SK-N-SH treated with all-trans-retinoic acid at 6 μM for 48 hours (cell line): ENCODE results near the gene SNX18.

Source experiments
- ATAC-seq: fragments of 200-7000 bp; cut with Tn5 transposase; 3 replicates; pipeline ENCODE4 v1.9.1; 2020; ENCODE audit warnings: mild to moderate bottlenecking, moderate library complexity
- ARNTL ChIP-seq: fragments of 450-650 bp; formaldehyde crosslinking; IDR thresholded peaks from 2 replicates; pipeline ENCODE4 v1.5.0; 2020; ENCODE audit warnings: low read depth, mild to moderate bottlenecking, moderate library complexity, borderline replicate concordance
- CSDC2 ChIP-seq: fragments of 250-450 bp; sonication (Bioruptor Pico); IDR thresholded peaks from 2 replicates; pipeline ENCODE4 v1.5.0; 2020; ENCODE audit warnings: mild to moderate bottlenecking, moderate library complexity
- ESRRG ChIP-seq: fragments of 250-450 bp; sonication (Bioruptor Pico); IDR thresholded peaks from 2 replicates; pipeline ENCODE4 v1.6.1; 2021; ENCODE audit warnings: mild to moderate bottlenecking
- GLIS3 ChIP-seq: fragments of 250-450 bp; sonication (Bioruptor Pico); IDR thresholded peaks from 2 replicates; pipeline ENCODE4 v1.5.0; 2020; ENCODE audit warnings: mild to moderate bottlenecking, moderate library complexity
- ISL1 ChIP-seq: fragments of 250-450 bp; sonication (Bioruptor Pico); IDR thresholded peaks from 2 replicates; pipeline ENCODE4 v2.1.2; 2022; ENCODE audit warnings: mild to moderate bottlenecking, moderate library complexity
- OSR1 ChIP-seq: fragments of 250-450 bp; sonication (Bioruptor Pico); IDR thresholded peaks from 2 replicates; pipeline ENCODE4 v1.8.0; 2022; ENCODE audit warnings: moderate library complexity, mild to moderate bottlenecking, inconsistent platforms
- PPARA ChIP-seq: fragments of 250-450 bp; sonication (Bioruptor Pico); IDR thresholded peaks from 2 replicates; pipeline ENCODE4 v1.5.0; 2020; ENCODE audit warnings: mild to moderate bottlenecking, borderline replicate concordance
- SNAI2 ChIP-seq: fragments of 250-450 bp; sonication (Bioruptor Pico); IDR thresholded peaks from 2 replicates; pipeline ENCODE4 v1.5.0; 2020; ENCODE audit warnings: mild to moderate bottlenecking, moderate library complexity
- TCF4 ChIP-seq: fragments of 250-450 bp; sonication (Bioruptor Pico); IDR thresholded peaks from 2 replicates; pipeline ENCODE4 v1.8.0; 2021; ENCODE audit warnings: mild to moderate bottlenecking, moderate library complexity, borderline replicate concordance
- TOX ChIP-seq: fragments of 250-450 bp; sonication (Bioruptor Pico); IDR thresholded peaks from 2 replicates; pipeline ENCODE4 v1.8.0; 2021; ENCODE audit warnings: mild to moderate bottlenecking, moderate library complexity, borderline replicate concordance
- ZC3H10 ChIP-seq: fragments of 250-450 bp; sonication (Bioruptor Pico); IDR thresholded peaks from 2 replicates; pipeline ENCODE4 v1.5.1; 2021; ENCODE audit warnings: mild to moderate bottlenecking, moderate library complexity
- ZFP3 ChIP-seq: fragments of 250-450 bp; sonication (Bioruptor Pico); IDR thresholded peaks from 2 replicates; pipeline ENCODE4 v1.5.0; 2020; ENCODE audit warnings: mild to moderate bottlenecking, moderate library complexity
- ZFP30 ChIP-seq: fragments of 450-650 bp; formaldehyde crosslinking; IDR thresholded peaks from 2 replicates; pipeline ENCODE4 v1.5.0; 2022; ENCODE audit warnings: mild to moderate bottlenecking, moderate library complexity
- ZNF565 ChIP-seq: fragments of 450-650 bp; formaldehyde crosslinking; conservative IDR thresholded peaks from 2 replicates; pipeline ENCODE4 v1.5.0; 2020; ENCODE audit warnings: low read depth, mild to moderate bottlenecking, moderate library complexity
- ZNF70 ChIP-seq: fragments of 450-650 bp; formaldehyde crosslinking; IDR thresholded peaks from 2 replicates; pipeline ENCODE4 v1.5.0; 2020; ENCODE audit warnings: mild to moderate bottlenecking, moderate library complexity
- ZNF8 ChIP-seq: fragments of 450-650 bp; formaldehyde crosslinking; IDR thresholded peaks from 2 replicates; pipeline ENCODE4 v1.5.0; 2020; ENCODE audit warnings: mild to moderate bottlenecking, moderate library complexity
- TF ChIP-seq, protein P1 (sequence below): fragments of 250-450 bp; sonication (Bioruptor Pico); IDR thresholded peaks from 2 replicates; pipeline ENCODE4 v1.5.1; 2020; ENCODE audit warnings: low read depth, mild to moderate bottlenecking, moderate library complexity
- TF ChIP-seq, protein P2 (sequence below): fragments of 250-450 bp; sonication (Bioruptor Pico); IDR thresholded peaks from 2 replicates; pipeline ENCODE4 v1.5.0; 2020; ENCODE audit warnings: mild to moderate bottlenecking, moderate library complexity
- TF ChIP-seq, protein P3 (sequence below): fragments of 250-450 bp; sonication (Bioruptor Pico); IDR thresholded peaks from 2 replicates; pipeline ENCODE4 v1.8.0; 2020; ENCODE audit warnings: mild to moderate bottlenecking, moderate library complexity, borderline replicate concordance
- TF ChIP-seq, protein P4 (sequence below): fragments of 250-450 bp; sonication (Bioruptor Pico); IDR thresholded peaks from 2 replicates; pipeline ENCODE4 v1.8.0; 2021; ENCODE audit warnings: low read depth, mild to moderate bottlenecking, moderate library complexity, borderline replicate concordance

The SNX18 gene

DNA sequence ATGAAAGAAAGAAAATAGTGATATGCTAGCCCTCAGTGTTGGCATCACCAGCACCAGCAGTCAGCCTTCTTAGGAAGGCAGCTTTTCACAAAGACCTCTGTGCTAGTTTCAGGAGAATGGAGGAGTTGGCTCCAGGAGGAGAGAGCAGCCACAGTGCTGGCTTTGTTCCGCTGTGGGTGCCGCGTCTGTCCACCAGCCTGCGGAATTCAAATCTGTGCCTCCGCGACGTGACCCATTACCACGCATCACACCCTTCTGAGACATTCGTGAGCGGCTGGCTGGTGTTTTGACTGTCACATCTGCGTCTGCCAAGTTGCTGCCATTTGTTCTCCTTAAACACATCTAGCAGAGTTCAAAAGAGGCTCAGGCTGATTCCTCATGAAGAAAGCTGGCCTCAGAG, 34.4 kb downstream of the SNX18 start:
- no peak for ATAC-seq
- TF ChIP-seq, protein P1, sequence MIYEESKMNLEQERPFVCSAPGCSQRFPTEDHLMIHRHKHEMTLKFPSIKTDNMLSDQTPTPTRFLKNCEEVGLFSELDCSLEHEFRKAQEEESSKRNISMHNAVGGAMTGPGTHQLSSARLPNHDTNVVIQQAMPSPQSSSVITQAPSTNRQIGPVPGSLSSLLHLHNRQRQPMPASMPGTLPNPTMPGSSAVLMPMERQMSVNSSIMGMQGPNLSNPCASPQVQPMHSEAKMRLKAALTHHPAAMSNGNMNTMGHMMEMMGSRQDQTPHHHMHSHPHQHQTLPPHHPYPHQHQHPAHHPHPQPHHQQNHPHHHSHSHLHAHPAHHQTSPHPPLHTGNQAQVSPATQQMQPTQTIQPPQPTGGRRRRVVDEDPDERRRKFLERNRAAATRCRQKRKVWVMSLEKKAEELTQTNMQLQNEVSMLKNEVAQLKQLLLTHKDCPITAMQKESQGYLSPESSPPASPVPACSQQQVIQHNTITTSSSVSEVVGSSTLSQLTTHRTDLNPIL, result no peak
- TF ChIP-seq ZNF8 (CRISPR knock-in tag) (no peak), GLIS3 (CRISPR knock-in tag) (no peak), ZFP30 (CRISPR knock-in tag) (no peak), ZNF70 (CRISPR knock-in tag) (no peak), CSDC2 (CRISPR knock-in tag) (no peak), TCF4 (CRISPR knock-in tag) (no peak), TOX (CRISPR knock-in tag) (no peak), ZFP3 (CRISPR knock-in tag) (no peak), ARNTL (CRISPR knock-in tag) (no peak), OSR1 (CRISPR knock-in tag) (no peak), ZC3H10 (CRISPR knock-in tag) (no peak), ESRRG (CRISPR knock-in tag) (no peak), PPARA (CRISPR knock-in tag) (no peak)
- TF ChIP-seq, protein P2, sequence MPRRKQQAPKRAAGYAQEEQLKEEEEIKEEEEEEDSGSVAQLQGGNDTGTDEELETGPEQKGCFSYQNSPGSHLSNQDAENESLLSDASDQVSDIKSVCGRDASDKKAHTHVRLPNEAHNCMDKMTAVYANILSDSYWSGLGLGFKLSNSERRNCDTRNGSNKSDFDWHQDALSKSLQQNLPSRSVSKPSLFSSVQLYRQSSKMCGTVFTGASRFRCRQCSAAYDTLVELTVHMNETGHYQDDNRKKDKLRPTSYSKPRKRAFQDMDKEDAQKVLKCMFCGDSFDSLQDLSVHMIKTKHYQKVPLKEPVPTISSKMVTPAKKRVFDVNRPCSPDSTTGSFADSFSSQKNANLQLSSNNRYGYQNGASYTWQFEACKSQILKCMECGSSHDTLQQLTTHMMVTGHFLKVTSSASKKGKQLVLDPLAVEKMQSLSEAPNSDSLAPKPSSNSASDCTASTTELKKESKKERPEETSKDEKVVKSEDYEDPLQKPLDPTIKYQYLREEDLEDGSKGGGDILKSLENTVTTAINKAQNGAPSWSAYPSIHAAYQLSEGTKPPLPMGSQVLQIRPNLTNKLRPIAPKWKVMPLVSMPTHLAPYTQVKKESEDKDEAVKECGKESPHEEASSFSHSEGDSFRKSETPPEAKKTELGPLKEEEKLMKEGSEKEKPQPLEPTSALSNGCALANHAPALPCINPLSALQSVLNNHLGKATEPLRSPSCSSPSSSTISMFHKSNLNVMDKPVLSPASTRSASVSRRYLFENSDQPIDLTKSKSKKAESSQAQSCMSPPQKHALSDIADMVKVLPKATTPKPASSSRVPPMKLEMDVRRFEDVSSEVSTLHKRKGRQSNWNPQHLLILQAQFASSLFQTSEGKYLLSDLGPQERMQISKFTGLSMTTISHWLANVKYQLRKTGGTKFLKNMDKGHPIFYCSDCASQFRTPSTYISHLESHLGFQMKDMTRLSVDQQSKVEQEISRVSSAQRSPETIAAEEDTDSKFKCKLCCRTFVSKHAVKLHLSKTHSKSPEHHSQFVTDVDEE (CRISPR knock-in tag), result no peak

DNA sequence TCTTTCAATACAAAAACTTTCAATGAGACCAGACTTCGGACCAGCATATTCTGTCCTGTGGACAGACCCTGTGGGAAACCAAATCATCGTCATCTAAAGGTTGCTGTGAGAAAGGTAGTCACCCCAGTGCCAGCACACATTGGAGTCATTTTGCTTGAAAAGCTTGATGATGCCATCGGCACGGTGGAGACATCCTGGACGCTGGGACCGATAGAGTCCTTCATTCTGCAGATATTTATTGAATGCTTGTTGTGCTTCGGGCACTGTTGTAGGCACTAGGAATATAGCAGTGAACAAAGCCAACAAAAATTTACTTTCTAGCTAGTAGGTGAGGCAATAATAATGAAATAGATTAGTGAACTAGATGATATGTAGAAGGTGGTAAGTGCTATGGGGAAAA, 34.9 kb downstream of the SNX18 start:
- ATAC-seq, result no peak

More for the DNA sequence above, 34.9 kb downstream of the SNX18 start:
- TF ChIP-seq ZC3H10 (CRISPR knock-in tag), result no peak
- TF ChIP-seq ZNF8 (CRISPR knock-in tag), result no peak
- TF ChIP-seq ZNF565 (CRISPR knock-in tag), result no peak
- no peak for TF ChIP-seq OSR1 (CRISPR knock-in tag)
- TF ChIP-seq, protein P2 (CRISPR knock-in tag), result no peak
- TF ChIP-seq, protein P3, sequence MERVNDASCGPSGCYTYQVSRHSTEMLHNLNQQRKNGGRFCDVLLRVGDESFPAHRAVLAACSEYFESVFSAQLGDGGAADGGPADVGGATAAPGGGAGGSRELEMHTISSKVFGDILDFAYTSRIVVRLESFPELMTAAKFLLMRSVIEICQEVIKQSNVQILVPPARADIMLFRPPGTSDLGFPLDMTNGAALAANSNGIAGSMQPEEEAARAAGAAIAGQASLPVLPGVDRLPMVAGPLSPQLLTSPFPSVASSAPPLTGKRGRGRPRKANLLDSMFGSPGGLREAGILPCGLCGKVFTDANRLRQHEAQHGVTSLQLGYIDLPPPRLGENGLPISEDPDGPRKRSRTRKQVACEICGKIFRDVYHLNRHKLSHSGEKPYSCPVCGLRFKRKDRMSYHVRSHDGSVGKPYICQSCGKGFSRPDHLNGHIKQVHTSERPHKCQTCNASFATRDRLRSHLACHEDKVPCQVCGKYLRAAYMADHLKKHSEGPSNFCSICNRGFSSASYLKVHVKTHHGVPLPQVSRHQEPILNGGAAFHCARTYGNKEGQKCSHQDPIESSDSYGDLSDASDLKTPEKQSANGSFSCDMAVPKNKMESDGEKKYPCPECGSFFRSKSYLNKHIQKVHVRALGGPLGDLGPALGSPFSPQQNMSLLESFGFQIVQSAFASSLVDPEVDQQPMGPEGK (CRISPR knock-in tag), result no peak
- TF ChIP-seq TOX (CRISPR knock-in tag), result no peak
- TF ChIP-seq ZFP3 (CRISPR knock-in tag), result no peak
- TF ChIP-seq, protein P1, result no peak
- no peak for TF ChIP-seq ISL1
- TF ChIP-seq, protein P4, sequence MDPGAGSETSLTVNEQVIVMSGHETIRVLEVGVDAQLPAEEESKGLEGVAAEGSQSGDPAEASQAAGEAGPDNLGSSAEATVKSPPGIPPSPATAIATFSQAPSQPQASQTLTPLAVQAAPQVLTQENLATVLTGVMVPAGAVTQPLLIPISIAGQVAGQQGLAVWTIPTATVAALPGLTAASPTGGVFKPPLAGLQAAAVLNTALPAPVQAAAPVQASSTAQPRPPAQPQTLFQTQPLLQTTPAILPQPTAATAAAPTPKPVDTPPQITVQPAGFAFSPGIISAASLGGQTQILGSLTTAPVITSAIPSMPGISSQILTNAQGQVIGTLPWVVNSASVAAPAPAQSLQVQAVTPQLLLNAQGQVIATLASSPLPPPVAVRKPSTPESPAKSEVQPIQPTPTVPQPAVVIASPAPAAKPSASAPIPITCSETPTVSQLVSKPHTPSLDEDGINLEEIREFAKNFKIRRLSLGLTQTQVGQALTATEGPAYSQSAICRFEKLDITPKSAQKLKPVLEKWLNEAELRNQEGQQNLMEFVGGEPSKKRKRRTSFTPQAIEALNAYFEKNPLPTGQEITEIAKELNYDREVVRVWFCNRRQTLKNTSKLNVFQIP (CRISPR knock-in tag), result no peak
- no peak for TF ChIP-seq SNAI2
